Liver (tissue), 9 donors: ENCODE measurements around the gene NOC2L. TPM values are rescaled to one million over a fixed set of nuclear protein-coding genes. Genes with fewer than 3 reads are reported as not detected.

Experiments used
- DNase-seq: peaks from one replicate; pipeline ENCODE4 v3.0.0-alpha.2; 2017; ENCODE audit warnings: low spot score
- H3K27ac ChIP-seq, 2 donors: one replicate each; pipeline ENCODE4 v1.7.0; 2013; ENCODE audit warnings: inconsistent platforms in 2 of 2, low read length in 2 of 2, control low read depth in 1 of 2, low read depth in 1 of 2, mild to moderate bottlenecking in 1 of 2
- H3K27me3 ChIP-seq, 4 donors: one replicate each; pipeline versions ENCODE4 v1.6.1 to v1.7.0; 2013; ENCODE audit warnings: low read length in 3 of 4, inconsistent platforms in 1 of 4, mild to moderate bottlenecking in 1 of 4, moderate library complexity in 1 of 4; ENCODE audit not compliant: control insufficient read depth in 4 of 4, insufficient read depth in 4 of 4
- H3K36me3 ChIP-seq, 4 donors: one replicate each; pipeline versions ENCODE4 v1.6.1 to v1.7.0; 2013; ENCODE audit warnings: low read length in 3 of 4, mild to moderate bottlenecking in 3 of 4, low read depth in 1 of 4, moderate library complexity in 1 of 4; ENCODE audit not compliant: control insufficient read depth in 4 of 4, insufficient read depth in 3 of 4
- H3K4me1 ChIP-seq, 4 donors: one replicate each; pipeline versions ENCODE4 v1.6.1 to v1.7.0; 2013; ENCODE audit warnings: low read length in 3 of 4, mild to moderate bottlenecking in 3 of 4, moderate library complexity in 1 of 4; ENCODE audit not compliant: control insufficient read depth in 4 of 4, insufficient read depth in 4 of 4
- H3K4me3 ChIP-seq, 3 donors: one replicate each; pipeline versions ENCODE4 v1.6.1 to v1.7.0; 2013; ENCODE audit warnings: low read length in 3 of 3, control low read depth in 1 of 3, low read depth in 1 of 3, mild to moderate bottlenecking in 1 of 3
- H3K9ac ChIP-seq, 2 donors: one replicate each; pipeline ENCODE4 v1.7.0; 2013; ENCODE audit warnings: low read length in 2 of 2, mild to moderate bottlenecking in 2 of 2, moderate library complexity in 2 of 2, control low read depth in 1 of 2, low read depth in 1 of 2
- H3K9me3 ChIP-seq, 4 donors: one replicate each; pipeline versions ENCODE4 v1.6.1 to v1.7.0; 2013; ENCODE audit warnings: low read length in 3 of 4; ENCODE audit not compliant: control insufficient read depth in 4 of 4
- ATF3 ChIP-seq: IDR thresholded peaks from 2 replicates; pipeline ENCODE4 v1.6.1; 2016; ENCODE audit warnings: antibody characterized with exemption
- EGR1 ChIP-seq, 2 donors: IDR thresholded peaks; 2 replicates each; pipeline ENCODE4 v1.6.1; 2016 to 2018; ENCODE audit warnings: antibody characterized with exemption in 2 of 2, low read depth in 2 of 2
- FOXA1 ChIP-seq: IDR thresholded peaks from 2 replicates; pipeline ENCODE4 v1.6.1; 2016; ENCODE audit warnings: antibody characterized with exemption
- FOXA2 ChIP-seq: IDR thresholded peaks from 2 replicates; pipeline ENCODE4 v1.6.1; 2016; ENCODE audit warnings: antibody characterized with exemption
- GABPA ChIP-seq, 2 donors: IDR thresholded peaks in 1 of 2; conservative IDR thresholded peaks in 1 of 2; 2 replicates each; pipeline ENCODE4 v1.6.1; 2016; ENCODE audit warnings: antibody characterized with exemption in 2 of 2, mild to moderate bottlenecking in 1 of 2, moderate library complexity in 1 of 2
- HNF4A ChIP-seq, 2 donors: conservative IDR thresholded peaks; 2 replicates each; pipeline ENCODE4 v1.6.1; 2016; ENCODE audit warnings: antibody characterized with exemption in 2 of 2, mild to moderate bottlenecking in 2 of 2
- HNF4G ChIP-seq: IDR thresholded peaks from 2 replicates; pipeline ENCODE4 v1.6.1; 2016; ENCODE audit warnings: antibody characterized with exemption
- JUND ChIP-seq, 2 donors: IDR thresholded peaks; 2 replicates each; pipeline ENCODE4 v1.6.1; 2016; ENCODE audit warnings: antibody characterized with exemption in 2 of 2
- NR2F2 ChIP-seq: IDR thresholded peaks from 2 replicates; pipeline ENCODE4 v1.6.1; 2016; ENCODE audit warnings: antibody characterized with exemption
- RAD21 ChIP-seq, 2 donors: IDR thresholded peaks; 2 replicates each; pipeline ENCODE4 v1.6.1; 2016; ENCODE audit warnings: antibody characterized with exemption in 2 of 2, mild to moderate bottlenecking in 2 of 2
- RXRA ChIP-seq, 2 donors: IDR thresholded peaks; 2 replicates each; pipeline ENCODE4 v1.6.1; 2017 to 2018; ENCODE audit warnings: antibody characterized with exemption in 2 of 2, mild to moderate bottlenecking in 1 of 2
- TAF1 ChIP-seq: conservative IDR thresholded peaks from 2 replicates; pipeline ENCODE4 v1.6.1; 2016; ENCODE audit warnings: antibody characterized with exemption, mild to moderate bottlenecking
- YY1 ChIP-seq: IDR thresholded peaks from 2 replicates; pipeline ENCODE4 v1.6.1; 2016; ENCODE audit warnings: antibody characterized with exemption, mild to moderate bottlenecking
- WGBS: extraction: QIAGEN DNeasy Blood & Tissue Kit; methylation state at CpG from one replicate; pipeline ENCODE4 v1.1.7; 2013; 5-methylcytosine and 5-hydroxymethylcytosine counted together
- polyA plus RNA-seq, 2 donors: library from polyadenylated mRNA; stranded (reverse) in 1 of 2; unstranded in 1 of 2; fragments of 200-250 nt in 1 of 2; fragments of >200 nt in 1 of 2; fragmentation: Nextera tagmentation in 1 of 2; extraction: Ambion mirVana in 1 of 2; gene quantifications; one replicate each; pipeline versions ENCODE4 v1.2.1 to v1.2.3, GENCODE V29; 2013 to 2015
- total RNA-seq, 2 donors: library from RNA; depleted of rRNA; stranded (reverse); fragments of >200 nt; gene quantifications; one replicate each; pipeline ENCODE4 v1.2.3, GENCODE V29; 2014
- TF ChIP-seq, protein P1 (sequence below): IDR thresholded peaks from 2 replicates; pipeline ENCODE4 v1.6.1; 2016; ENCODE audit warnings: antibody characterized with exemption, mild to moderate bottlenecking
- TF ChIP-seq, protein P2 (sequence below): fragments of 150-350 bp; IDR thresholded peaks from 2 replicates; pipeline ENCODE4 v1.5.1; 2017; ENCODE audit warnings: improper control_type of control experiment, low read depth, low read length; ENCODE audit not compliant: missing input control
- TF ChIP-seq, protein P3 (sequence below): IDR thresholded peaks from 2 replicates; pipeline ENCODE4 v1.6.1; 2016; ENCODE audit warnings: antibody characterized with exemption
- TF ChIP-seq, protein P4 (sequence below): IDR thresholded peaks from 2 replicates; pipeline ENCODE4 v1.6.1; 2016; ENCODE audit warnings: antibody characterized with exemption
- donor health status: healthy.
- donor health status: healthy.
- donor health status: healthy.
- donor health status: healthy.
- donor health status: healthy.

The NOC2L gene
- total and polyA plus RNA-seq, 4 donors, result 17.1 to 34.5 (median 30.0) TPM

GRCh38 chr1:975896-976683, 17.0 kb upstream of the NOC2L start:
- Histone ChIP-seq H3K27ac (no peak overlapping the region), H3K4me1 (peaks cover 0 to 6% (median under 1%) of the 10 kb centered on the region in 4 donors), H3K36me3 (no peaks in the 10 kb centered on the region), H3K4me3 (no peak overlapping the region), H3K9me3 (no peaks in the 10 kb centered on the region), H3K9ac (no peak overlapping the region), H3K27me3 (peaks cover 0 to 19% (median 1%) of the 10 kb centered on the region in 4 donors)
- 16% methylated on average over 40 of the region's 40 CpGs for WGBS
- DNase-seq, result no peak
- TF ChIP-seq, protein P1, sequence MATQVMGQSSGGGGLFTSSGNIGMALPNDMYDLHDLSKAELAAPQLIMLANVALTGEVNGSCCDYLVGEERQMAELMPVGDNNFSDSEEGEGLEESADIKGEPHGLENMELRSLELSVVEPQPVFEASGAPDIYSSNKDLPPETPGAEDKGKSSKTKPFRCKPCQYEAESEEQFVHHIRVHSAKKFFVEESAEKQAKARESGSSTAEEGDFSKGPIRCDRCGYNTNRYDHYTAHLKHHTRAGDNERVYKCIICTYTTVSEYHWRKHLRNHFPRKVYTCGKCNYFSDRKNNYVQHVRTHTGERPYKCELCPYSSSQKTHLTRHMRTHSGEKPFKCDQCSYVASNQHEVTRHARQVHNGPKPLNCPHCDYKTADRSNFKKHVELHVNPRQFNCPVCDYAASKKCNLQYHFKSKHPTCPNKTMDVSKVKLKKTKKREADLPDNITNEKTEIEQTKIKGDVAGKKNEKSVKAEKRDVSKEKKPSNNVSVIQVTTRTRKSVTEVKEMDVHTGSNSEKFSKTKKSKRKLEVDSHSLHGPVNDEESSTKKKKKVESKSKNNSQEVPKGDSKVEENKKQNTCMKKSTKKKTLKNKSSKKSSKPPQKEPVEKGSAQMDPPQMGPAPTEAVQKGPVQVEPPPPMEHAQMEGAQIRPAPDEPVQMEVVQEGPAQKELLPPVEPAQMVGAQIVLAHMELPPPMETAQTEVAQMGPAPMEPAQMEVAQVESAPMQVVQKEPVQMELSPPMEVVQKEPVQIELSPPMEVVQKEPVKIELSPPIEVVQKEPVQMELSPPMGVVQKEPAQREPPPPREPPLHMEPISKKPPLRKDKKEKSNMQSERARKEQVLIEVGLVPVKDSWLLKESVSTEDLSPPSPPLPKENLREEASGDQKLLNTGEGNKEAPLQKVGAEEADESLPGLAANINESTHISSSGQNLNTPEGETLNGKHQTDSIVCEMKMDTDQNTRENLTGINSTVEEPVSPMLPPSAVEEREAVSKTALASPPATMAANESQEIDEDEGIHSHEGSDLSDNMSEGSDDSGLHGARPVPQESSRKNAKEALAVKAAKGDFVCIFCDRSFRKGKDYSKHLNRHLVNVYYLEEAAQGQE, result no peak
- TF ChIP-seq, protein P2, sequence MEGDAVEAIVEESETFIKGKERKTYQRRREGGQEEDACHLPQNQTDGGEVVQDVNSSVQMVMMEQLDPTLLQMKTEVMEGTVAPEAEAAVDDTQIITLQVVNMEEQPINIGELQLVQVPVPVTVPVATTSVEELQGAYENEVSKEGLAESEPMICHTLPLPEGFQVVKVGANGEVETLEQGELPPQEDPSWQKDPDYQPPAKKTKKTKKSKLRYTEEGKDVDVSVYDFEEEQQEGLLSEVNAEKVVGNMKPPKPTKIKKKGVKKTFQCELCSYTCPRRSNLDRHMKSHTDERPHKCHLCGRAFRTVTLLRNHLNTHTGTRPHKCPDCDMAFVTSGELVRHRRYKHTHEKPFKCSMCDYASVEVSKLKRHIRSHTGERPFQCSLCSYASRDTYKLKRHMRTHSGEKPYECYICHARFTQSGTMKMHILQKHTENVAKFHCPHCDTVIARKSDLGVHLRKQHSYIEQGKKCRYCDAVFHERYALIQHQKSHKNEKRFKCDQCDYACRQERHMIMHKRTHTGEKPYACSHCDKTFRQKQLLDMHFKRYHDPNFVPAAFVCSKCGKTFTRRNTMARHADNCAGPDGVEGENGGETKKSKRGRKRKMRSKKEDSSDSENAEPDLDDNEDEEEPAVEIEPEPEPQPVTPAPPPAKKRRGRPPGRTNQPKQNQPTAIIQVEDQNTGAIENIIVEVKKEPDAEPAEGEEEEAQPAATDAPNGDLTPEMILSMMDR, result peak; percentile 23
- peak in 1 of 2 donors; percentile 70 for TF ChIP-seq RAD21 (IDR thresholded peaks at IDR 0.05)

DNA sequence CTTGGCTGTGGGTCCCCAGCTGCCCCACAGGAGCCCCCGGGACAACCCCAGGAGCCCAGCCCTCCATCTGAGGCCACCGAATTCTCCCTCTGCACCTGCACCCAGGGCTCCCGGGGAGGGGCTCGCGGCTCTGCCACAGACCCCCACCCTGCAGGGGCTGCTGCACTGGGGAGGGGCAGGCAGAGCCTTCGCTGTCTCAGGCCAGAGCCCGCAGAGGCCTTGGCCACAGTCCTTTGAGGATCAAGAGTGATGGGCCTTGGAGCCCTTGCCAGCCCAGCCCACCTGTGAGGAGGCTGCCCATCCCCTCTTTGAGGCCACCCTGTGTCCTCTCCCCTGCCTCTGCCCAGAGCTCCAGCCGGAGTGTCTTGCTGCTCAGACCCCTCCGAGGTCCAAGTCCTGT, 16.3 kb upstream of the NOC2L start:
- Histone ChIP-seq H3K36me3 (no peaks in the 10 kb centered on the region), H3K27ac (no peak overlapping the region), H3K9me3 (no peaks in the 10 kb centered on the region), H3K4me3 (no peak overlapping the region), H3K27me3 (peaks cover 0 to 24% (median 1%) of the 10 kb centered on the region in 4 donors), H3K4me1 (peaks cover 0 to 6% (median under 1%) of the 10 kb centered on the region in 4 donors), H3K9ac (no peak overlapping the region)
- DNase-seq, result no peak
- WGBS, result 69% methylated on average over 9 of the region's 9 CpGs
- TF ChIP-seq, protein P3, sequence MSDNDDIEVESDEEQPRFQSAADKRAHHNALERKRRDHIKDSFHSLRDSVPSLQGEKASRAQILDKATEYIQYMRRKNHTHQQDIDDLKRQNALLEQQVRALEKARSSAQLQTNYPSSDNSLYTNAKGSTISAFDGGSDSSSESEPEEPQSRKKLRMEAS, result no peak
- no peak for TF ChIP-seq EGR1 (IDR thresholded peaks at IDR 0.05; ENCODE audit: low read depth in 2 of 2)
- TF ChIP-seq, protein P1, result no peak
- no peak for TF ChIP-seq RAD21 (IDR thresholded peaks at IDR 0.05)
- TF ChIP-seq FOXA2, result no peak
- TF ChIP-seq HNF4G, result no peak
- TF ChIP-seq RXRA (IDR thresholded peaks at IDR 0.05), result no peak
- no peak for TF ChIP-seq ATF3
- no peak for TF ChIP-seq YY1
- TF ChIP-seq, protein P4, sequence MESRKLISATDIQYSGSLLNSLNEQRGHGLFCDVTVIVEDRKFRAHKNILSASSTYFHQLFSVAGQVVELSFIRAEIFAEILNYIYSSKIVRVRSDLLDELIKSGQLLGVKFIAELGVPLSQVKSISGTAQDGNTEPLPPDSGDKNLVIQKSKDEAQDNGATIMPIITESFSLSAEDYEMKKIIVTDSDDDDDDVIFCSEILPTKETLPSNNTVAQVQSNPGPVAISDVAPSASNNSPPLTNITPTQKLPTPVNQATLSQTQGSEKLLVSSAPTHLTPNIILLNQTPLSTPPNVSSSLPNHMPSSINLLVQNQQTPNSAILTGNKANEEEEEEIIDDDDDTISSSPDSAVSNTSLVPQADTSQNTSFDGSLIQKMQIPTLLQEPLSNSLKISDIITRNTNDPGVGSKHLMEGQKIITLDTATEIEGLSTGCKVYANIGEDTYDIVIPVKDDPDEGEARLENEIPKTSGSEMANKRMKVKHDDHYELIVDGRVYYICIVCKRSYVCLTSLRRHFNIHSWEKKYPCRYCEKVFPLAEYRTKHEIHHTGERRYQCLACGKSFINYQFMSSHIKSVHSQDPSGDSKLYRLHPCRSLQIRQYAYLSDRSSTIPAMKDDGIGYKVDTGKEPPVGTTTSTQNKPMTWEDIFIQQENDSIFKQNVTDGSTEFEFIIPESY, result no peak
- TF ChIP-seq JUND (IDR thresholded peaks at IDR 0.05), result no peak
- TF ChIP-seq, protein P2, result no peak
- TF ChIP-seq HNF4A (conservative IDR thresholded peaks at IDR 0.05), result no peak
- TF ChIP-seq FOXA1, result no peak
- TF ChIP-seq NR2F2, result no peak
- TF ChIP-seq TAF1, result no peak
- TF ChIP-seq GABPA (IDR thresholded peaks at IDR 0.05 in 1 of 2, conservative IDR thresholded peaks at IDR 0.05 in 1 of 2), result no peak
